ENCODE data around the gene BHMT2. TPM values are rescaled to one million over a fixed set of nuclear protein-coding genes. Genes with fewer than 3 reads are reported as not detected.

The BHMT2 gene
- total RNA-seq, 2 donors from 2014 or later, result 0.46 TPM; not detected in 1

- peaks cover 15% of the 10 kb centered on the region for H3K4me1 Mint-ChIP-seq
- Histone ChIP-seq H3K36me3 (ENCODE audit: control insufficient read depth, insufficient read depth, low read length) (no peaks in the 10 kb centered on the region), H3K27me3 (ENCODE audit: control insufficient read depth, insufficient read depth, low read length, poor library complexity, severe bottlenecking) (no peaks in the 10 kb centered on the region), H3K4me3 (ENCODE audit: low read length) (no peak overlapping the region), H3K9me3 (ENCODE audit: control insufficient read depth, low read length) (no peaks in the 10 kb centered on the region), H3K9ac (ENCODE audit: extremely low read depth, low read length, poor library complexity, severe bottlenecking) (no peak overlapping the region), H3K27ac (ENCODE audit: low read depth, low read length) (no peak overlapping the region), H3K4me1 (ENCODE audit: control insufficient read depth, insufficient read depth, low read length) (no peaks in the 10 kb centered on the region)
- H3K27me3 Mint-ChIP-seq (ENCODE audit: insufficient read depth), result no peaks in the 10 kb centered on the region
- no peak overlapping the region for H3K4me3 Mint-ChIP-seq
- peaks cover 2% of the 10 kb centered on the region for H3K9me3 Mint-ChIP-seq
- DNase-seq, result no peak
- WGBS, 2 experiments (ENCODE audit: insufficient coverage in 1 of 2, insufficient read length in 1 of 2), result 78 to 91% methylated on average over 4 to 5 of the region's 6 CpGs
- no peak overlapping the region for H3K27ac Mint-ChIP-seq
- TF ChIP-seq, protein P1, sequence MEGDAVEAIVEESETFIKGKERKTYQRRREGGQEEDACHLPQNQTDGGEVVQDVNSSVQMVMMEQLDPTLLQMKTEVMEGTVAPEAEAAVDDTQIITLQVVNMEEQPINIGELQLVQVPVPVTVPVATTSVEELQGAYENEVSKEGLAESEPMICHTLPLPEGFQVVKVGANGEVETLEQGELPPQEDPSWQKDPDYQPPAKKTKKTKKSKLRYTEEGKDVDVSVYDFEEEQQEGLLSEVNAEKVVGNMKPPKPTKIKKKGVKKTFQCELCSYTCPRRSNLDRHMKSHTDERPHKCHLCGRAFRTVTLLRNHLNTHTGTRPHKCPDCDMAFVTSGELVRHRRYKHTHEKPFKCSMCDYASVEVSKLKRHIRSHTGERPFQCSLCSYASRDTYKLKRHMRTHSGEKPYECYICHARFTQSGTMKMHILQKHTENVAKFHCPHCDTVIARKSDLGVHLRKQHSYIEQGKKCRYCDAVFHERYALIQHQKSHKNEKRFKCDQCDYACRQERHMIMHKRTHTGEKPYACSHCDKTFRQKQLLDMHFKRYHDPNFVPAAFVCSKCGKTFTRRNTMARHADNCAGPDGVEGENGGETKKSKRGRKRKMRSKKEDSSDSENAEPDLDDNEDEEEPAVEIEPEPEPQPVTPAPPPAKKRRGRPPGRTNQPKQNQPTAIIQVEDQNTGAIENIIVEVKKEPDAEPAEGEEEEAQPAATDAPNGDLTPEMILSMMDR (conservative IDR thresholded peaks at IDR 0.05), result no peak
- no peaks in the 10 kb centered on the region for H3K36me3 Mint-ChIP-seq (ENCODE audit: low read depth)
Observed at GRCh38 chr5:79130781-79131180, 61.2 kb downstream of the BHMT2 start.

DNA sequence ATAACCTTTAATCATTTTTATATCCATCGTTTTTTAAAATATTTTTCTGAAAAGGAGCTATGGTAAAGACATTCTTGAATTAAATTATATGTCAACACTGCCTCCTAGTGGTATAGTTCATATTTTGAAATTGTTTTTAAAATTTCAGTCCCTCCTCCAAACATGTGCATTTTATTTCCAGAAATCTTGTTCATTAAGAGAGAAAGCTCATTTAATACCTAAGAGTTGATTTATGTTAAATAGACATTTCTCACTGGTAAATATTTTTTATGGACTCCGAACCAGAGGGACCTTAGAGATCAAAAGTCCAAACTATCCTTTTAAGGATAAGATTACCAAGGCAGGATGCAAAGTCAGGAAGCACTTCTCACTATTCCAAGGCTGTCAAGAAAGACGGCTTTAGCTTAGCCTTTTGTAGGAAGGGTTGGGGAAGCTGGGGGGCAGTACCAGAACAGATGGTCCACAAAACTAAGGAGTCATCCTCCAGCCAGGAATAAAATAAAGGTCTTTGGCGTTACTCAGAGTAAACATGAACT lies 63.6 kb downstream of the BHMT2 start:
- H3K9ac ChIP-seq (ENCODE audit: extremely low read depth, low read length, poor library complexity, severe bottlenecking), result no peak overlapping the region
- no peaks in the 10 kb centered on the region for H3K36me3 ChIP-seq (ENCODE audit: control insufficient read depth, insufficient read depth, low read length)
- WGBS, 2 experiments (ENCODE audit: insufficient coverage in 1 of 2, insufficient read length in 1 of 2), result 0 to 34% methylated on average over 1 to 3 of the region's 4 CpGs
- no peaks in the 10 kb centered on the region for H3K9me3 ChIP-seq (ENCODE audit: control insufficient read depth, low read length)
- H3K4me1 ChIP-seq (ENCODE audit: control insufficient read depth, insufficient read depth, low read length), result no peaks in the 10 kb centered on the region
- no peak for DNase-seq
- peak overlapping the region; percentile 76 for H3K27ac Mint-ChIP-seq
- H3K4me1 Mint-ChIP-seq, result peaks cover 15% of the 10 kb centered on the region
- H3K27me3 Mint-ChIP-seq (ENCODE audit: insufficient read depth), result no peaks in the 10 kb centered on the region
- no peaks in the 10 kb centered on the region for H3K27me3 ChIP-seq (ENCODE audit: control insufficient read depth, insufficient read depth, low read length, poor library complexity, severe bottlenecking)
- TF ChIP-seq, protein P1 (conservative IDR thresholded peaks at IDR 0.05), result peak; percentile 71
- H3K4me3 Mint-ChIP-seq, result peak overlapping the region; percentile 45
- H3K27ac ChIP-seq (ENCODE audit: low read depth, low read length), result peak overlapping the region; percentile 9
- peaks cover 2% of the 10 kb centered on the region for H3K9me3 Mint-ChIP-seq
- no peaks in the 10 kb centered on the region for H3K36me3 Mint-ChIP-seq (ENCODE audit: low read depth)
- peak overlapping the region; percentile 52 for H3K4me3 ChIP-seq (ENCODE audit: low read length)

DNA sequence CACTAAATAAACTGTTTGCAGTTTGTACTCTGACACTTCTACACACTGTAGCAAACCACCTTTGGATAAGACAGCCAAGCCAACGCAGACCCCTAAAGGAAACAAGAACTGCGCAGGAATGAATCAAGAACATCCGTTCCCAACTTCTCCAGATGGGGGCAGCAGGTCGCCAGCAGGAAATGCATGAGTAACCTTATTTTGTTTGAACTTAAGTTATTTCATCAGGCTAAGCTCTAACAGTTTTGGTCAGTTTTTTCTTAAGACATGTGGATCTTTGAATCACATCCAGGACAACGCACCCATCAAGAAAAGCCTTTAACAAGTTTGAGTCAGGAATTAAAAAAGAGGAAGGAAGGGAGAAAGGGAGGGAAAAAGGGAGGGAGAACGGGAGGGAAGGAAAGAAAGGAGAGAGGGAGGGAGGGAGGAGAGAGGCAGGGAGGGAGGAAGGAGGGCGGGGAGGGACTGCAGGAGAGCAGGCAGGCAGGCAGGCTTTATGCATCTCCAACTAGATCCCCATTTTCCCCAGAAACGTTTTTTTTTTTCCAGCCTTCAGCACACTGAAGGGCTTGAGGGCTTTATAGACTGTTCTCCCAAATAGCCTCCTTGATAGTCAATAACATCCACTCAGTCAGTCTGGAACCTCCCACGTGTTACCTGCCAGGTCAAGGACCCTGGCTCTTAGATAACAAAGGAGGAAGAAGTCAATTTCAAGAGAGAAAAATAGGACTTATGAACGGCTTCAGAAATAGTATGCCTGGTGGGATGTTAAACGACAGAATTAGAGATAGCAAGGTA lies 64.3 kb downstream of the BHMT2 start:
- no peak overlapping the region for H3K27ac ChIP-seq (ENCODE audit: low read depth, low read length)

More for the DNA sequence above, 64.3 kb downstream of the BHMT2 start:
- 16 to 17% methylated on average over 5 to 10 of the region's 11 CpGs for WGBS, 2 experiments (ENCODE audit: insufficient coverage in 1 of 2, insufficient read length in 1 of 2)
- peak overlapping the region; percentile 52 for H3K4me3 ChIP-seq (ENCODE audit: low read length)
- peak; percentile 92 for DNase-seq
- H3K9ac ChIP-seq (ENCODE audit: extremely low read depth, low read length, poor library complexity, severe bottlenecking), result no peak overlapping the region
- peak overlapping the region; percentile 45 for H3K4me3 Mint-ChIP-seq
- H3K27me3 ChIP-seq (ENCODE audit: control insufficient read depth, insufficient read depth, low read length, poor library complexity, severe bottlenecking), result no peaks in the 10 kb centered on the region
- H3K4me1 Mint-ChIP-seq, result peaks cover 15% of the 10 kb centered on the region
- peaks cover 2% of the 10 kb centered on the region for H3K9me3 Mint-ChIP-seq
- H3K27ac Mint-ChIP-seq, result peak overlapping the region; percentile 90
- no peaks in the 10 kb centered on the region for H3K36me3 Mint-ChIP-seq (ENCODE audit: low read depth)
- H3K9me3 ChIP-seq (ENCODE audit: control insufficient read depth, low read length), result no peaks in the 10 kb centered on the region
- H3K27me3 Mint-ChIP-seq (ENCODE audit: insufficient read depth), result no peaks in the 10 kb centered on the region
- TF ChIP-seq, protein P1 (conservative IDR thresholded peaks at IDR 0.05), result peak; percentile 83
- no peaks in the 10 kb centered on the region for H3K4me1 ChIP-seq (ENCODE audit: control insufficient read depth, insufficient read depth, low read length)
- no peaks in the 10 kb centered on the region for H3K36me3 ChIP-seq (ENCODE audit: control insufficient read depth, insufficient read depth, low read length)

Data from endodermal cell (in vitro differentiated cells).